Spleen (tissue), 11 donors: ENCODE measurements around the gene AKNA. TPM values are rescaled to one million over a fixed set of nuclear protein-coding genes. Genes with fewer than 3 reads are reported as not detected.

ENCODE experiments used
- DNase-seq: peaks from one replicate; pipeline ENCODE4 v3.0.0-alpha.2; 2020
- H3K27ac ChIP-seq, 8 donors: fragments of 200-600 bp; sonication (generic) in 7 of 8; 1 replicate in 4 of 8; 2 replicates in 4 of 8; pipeline versions ENCODE4 v1.5.0 to v1.8.0; 2016 to 2021; ENCODE audit warnings: inconsistent platforms in 4 of 8, mild to moderate bottlenecking in 4 of 8, moderate library complexity in 1 of 8
- H3K27me3 ChIP-seq, 7 donors: fragments of 200-600 bp; sonication (generic) in 6 of 7; replicated peaks in 1 of 7; 1 replicate in 4 of 7; 2 replicates in 3 of 7; pipeline versions ENCODE4 v1.5.0 to v1.8.0; 2016 to 2021; ENCODE audit warnings: inconsistent platforms in 3 of 7, mild to moderate bottlenecking in 1 of 7
- H3K36me3 ChIP-seq, 6 donors: fragments of 200-600 bp; sonication (generic) in 5 of 6; 1 replicate in 4 of 6; 2 replicates in 2 of 6; pipeline versions ENCODE4 v1.5.0 to v1.8.0; 2016 to 2021; ENCODE audit warnings: inconsistent platforms in 2 of 6
- H3K4me1 ChIP-seq, 6 donors: fragments of 200-600 bp; sonication (generic) in 5 of 6; 1 replicate in 3 of 6; 2 replicates in 3 of 6; pipeline versions ENCODE4 v1.5.0 to v1.8.0; 2016 to 2021; ENCODE audit warnings: inconsistent platforms in 3 of 6
- H3K4me3 ChIP-seq, 8 donors: fragments of 200-600 bp; sonication (generic) in 7 of 8; 1 replicate in 4 of 8; 2 replicates in 4 of 8; pipeline versions ENCODE4 v1.5.0 to v1.8.0; 2016 to 2021; ENCODE audit warnings: inconsistent platforms in 4 of 8, mild to moderate bottlenecking in 4 of 8, moderate library complexity in 2 of 8
- H3K9me3 ChIP-seq, 8 donors: fragments of 200-600 bp; sonication (generic) in 7 of 8; 1 replicate in 4 of 8; 2 replicates in 4 of 8; pipeline versions ENCODE4 v1.5.0 to v1.8.0; 2016 to 2021; ENCODE audit warnings: inconsistent platforms in 4 of 8
- CTCF ChIP-seq, 11 experiments: fragments of 200-600 bp in 7 of 11; fragments of 450-650 bp in 4 of 11; sonication (generic) in 4 of 11; IDR thresholded peaks in 8 of 11; conservative IDR thresholded peaks in 3 of 11; 1 replicate in 7 of 11; 2 replicates in 4 of 11; pipeline versions ENCODE4 v1.4.0 to v1.8.0; 2016 to 2021; ENCODE audit warnings: antibody characterized with exemption in 11 of 11, inconsistent platforms in 4 of 11, mild to moderate bottlenecking in 1 of 11
- POLR2A ChIP-seq, 3 donors: fragments of 450-650 bp; IDR thresholded peaks; one replicate each; pipeline ENCODE4 v1.5.1; 2017; ENCODE audit warnings: antibody characterized with exemption in 3 of 3, mild to moderate bottlenecking in 1 of 3
- POLR2AphosphoS5 ChIP-seq, 3 donors: sonication (generic); formaldehyde crosslinking; IDR thresholded peaks; one replicate each; pipeline ENCODE4 v1.5.1; 2017; ENCODE audit warnings: antibody characterized with exemption in 3 of 3
- WGBS, 5 donors: extraction: QIAGEN DNeasy Blood & Tissue Kit in 3 of 5; methylation state at CpG; one replicate each; pipeline versions ENCODE4 v1.1.5 to v1.1.7; 2013 to 2018; 5-methylcytosine and 5-hydroxymethylcytosine counted together
- intact Hi-C: fragments of 100-400 bp; cut with DNase I; formaldehyde crosslinking; loops from one replicate; pipeline ENCODE4 v1.15.0; 2023; ENCODE audit warnings: low total_unique reads
- polyA plus RNA-seq, 3 donors: library from polyadenylated mRNA; stranded (reverse); fragments of 200-250 nt; gene quantifications; one replicate each; pipeline ENCODE4 v1.2.1, GENCODE V29; 2013
- total RNA-seq, 7 donors: library from RNA; depleted of rRNA in 3 of 7; stranded (reverse); fragments of >200 nt in 3 of 7; fragmentation: NEBNext Ultra II Directional in 4 of 7; extraction: Animal tissue kit (Norgen Biotek cat#: 25700) in 4 of 7; gene quantifications; one replicate each; pipeline versions ENCODE4 v1.1.0 to v1.2.1, GENCODE V29; 2016 to 2021
- donor health status: healthy with polysubstance abuse.
- donor health status: DM: no; HTN: no; CAD: no; lungs with moderate emphysema.
- donor health status: DM: no; HTN: no; CAD: no.
- donor health status: Bipolar disorder and iron deficiency.
- donor health status: healthy.
- donor health status: DM: no; HTN: no; CAD: no.
- donor health status: DM: yes; HTN: yes; CAD: no.

The AKNA gene
- total and polyA plus RNA-seq, 10 donors = 92.9 to 324 (median 216) TPM

GRCh38 chr9:114286146-114286679 lies 101.6 kb downstream of the AKNA start:
- Histone ChIP-seq H3K4me3 (no peak overlapping the region), H3K27me3 (peaks cover 0 to 14% (median 0%) of the 10 kb centered on the region in 7 donors), H3K4me1 (peaks cover 0 to 15% (median 4%) of the 10 kb centered on the region in 6 donors), H3K27ac (no peak overlapping the region), H3K36me3 (no peaks in the 10 kb centered on the region), H3K9me3 (no peaks in the 10 kb centered on the region)
- DNase-seq = peak; percentile 6
- intact Hi-C loops = no loop called here
- 73 to 86% (median 84%) methylated on average over 10 of the region's 10 CpGs for WGBS, 5 donors
- TF ChIP-seq POLR2A (IDR thresholded peaks at IDR 0.05) (no peak), CTCF (IDR thresholded peaks at IDR 0.05 in 8 of 11, conservative IDR thresholded peaks at IDR 0.05 in 3 of 11) (no peak), POLR2AphosphoS5 (IDR thresholded peaks at IDR 0.05) (no peak)

- H3K4me3 ChIP-seq = no peak overlapping the region
- H3K4me1 ChIP-seq = peaks cover 0 to 10% (median 4%) of the 10 kb centered on the region in 6 donors
- no peak overlapping the region for H3K27ac ChIP-seq
- DNase-seq = peak; percentile 67
- intact Hi-C loops = no loop called here
- no peak for TF ChIP-seq POLR2A (IDR thresholded peaks at IDR 0.05)
- no peak for TF ChIP-seq CTCF (IDR thresholded peaks at IDR 0.05 in 8 of 11, conservative IDR thresholded peaks at IDR 0.05 in 3 of 11)
- TF ChIP-seq POLR2AphosphoS5 (IDR thresholded peaks at IDR 0.05) = no peak
- no peaks in the 10 kb centered on the region for H3K36me3 ChIP-seq
- no peaks in the 10 kb centered on the region for H3K9me3 ChIP-seq
- WGBS, 5 donors = 45 to 61% (median 50%) methylated on average over 18 to 20 of the region's 20 CpGs
- peaks cover 0 to 14% (median 0%) of the 10 kb centered on the region in 7 donors for H3K27me3 ChIP-seq
Observed at GRCh38 chr9:114285166-114285867, 102.5 kb downstream of the AKNA start.

- Histone ChIP-seq H3K4me3 (no peak overlapping the region), H3K9me3 (no peaks in the 10 kb centered on the region), H3K27me3 (peaks cover 0 to 14% (median 0%) of the 10 kb centered on the region in 7 donors), H3K27ac (no peak overlapping the region), H3K36me3 (no peaks in the 10 kb centered on the region), H3K4me1 (peaks cover 0 to 10% (median 4%) of the 10 kb centered on the region in 6 donors)
- intact Hi-C loops = no loop called here
- 83 to 91% (median 87%) methylated on average over 11 of the region's 11 CpGs for WGBS, 5 donors
- DNase-seq = peak; percentile 56
- TF ChIP-seq CTCF (IDR thresholded peaks at IDR 0.05 in 8 of 11, conservative IDR thresholded peaks at IDR 0.05 in 3 of 11) (no peak), POLR2A (IDR thresholded peaks at IDR 0.05) (no peak), POLR2AphosphoS5 (IDR thresholded peaks at IDR 0.05) (no peak)
Observed at GRCh38 chr9:114284316-114285060, 103.3 kb downstream of the AKNA start.

Other genes starting within 250 kb of the AKNA start
- 10 to 100 TPM in 4 of 7 donors, 1 to 10 TPM in 3; 2.3 to 23.4 (median 10.4) TPM for gene COL27A1, start 232.4 kb downstream of the AKNA start, total RNA-seq
- gene COL27A1, start 232.4 kb downstream of the AKNA start, polyA plus RNA-seq = 1 to 10 TPM; 2.1 to 8.1 (median 3.0) TPM
- 10 to 100 TPM in 2 of 7 donors, 1 to 10 TPM in 4, under 1 TPM in 1; 0.95 to 13.6 (median 6.2) TPM for gene ORM1, start 64.9 kb downstream of the AKNA start, total RNA-seq
- gene ORM1, start 64.9 kb downstream of the AKNA start, polyA plus RNA-seq = 1 to 10 TPM in 2 of 3 donors, under 1 TPM in 1; 0.99 to 2.0 (median 1.7) TPM
- under 1 TPM in 2 of 7 donors, not detected in 5; 0.57 to 0.93 TPM for gene ORM2, start 58.1 kb downstream of the AKNA start, total RNA-seq
- under 1 TPM in 2 of 3 donors, not detected in 1; 0.13 to 0.18 TPM for gene ORM2, start 58.1 kb downstream of the AKNA start, polyA plus RNA-seq
- 10 to 100 TPM; 11.8 to 51.6 (median 29.4) TPM for gene WHRN, start 117.5 kb upstream of the AKNA start, total RNA-seq
- gene WHRN, start 117.5 kb upstream of the AKNA start, polyA plus RNA-seq = 10 to 100 TPM in 1 of 3 donors, 1 to 10 TPM in 2; 3.7 to 25.4 (median 9.5) TPM
- 100 to 1,000 TPM in 5 of 7 donors, 10 to 100 TPM in 2; 82.3 to 272 (median 106) TPM for gene ATP6V1G1, start 199.8 kb upstream of the AKNA start, total RNA-seq
- 100 to 1,000 TPM; 179 to 219 (median 206) TPM for gene ATP6V1G1, start 199.8 kb upstream of the AKNA start, polyA plus RNA-seq
- gene TMEM268, start 223.3 kb upstream of the AKNA start, total RNA-seq = 10 to 100 TPM; 24.2 to 51.6 (median 38.4) TPM
- 10 to 100 TPM in 1 of 3 donors, 1 to 10 TPM in 2; 8.5 to 12.9 (median 9.6) TPM for gene TMEM268, start 223.3 kb upstream of the AKNA start, polyA plus RNA-seq